RWPE2 (cell line): Measurements from ENCODE around the gene HTR2A.

Source experiments
- ATAC-seq: fragments of 200-7000 bp; cut with Tn5 transposase; 3 replicates; pipeline ENCODE4 v1.9.1; 2021; ENCODE audit warnings: low read depth
- DNase-seq: peaks from one replicate; pipeline ENCODE4 v3.0.0-alpha.2; 2020; ENCODE audit warnings: low spot score
- H3K27ac ChIP-seq: fragments of 450-650 bp; 2 replicates; pipeline ENCODE4 v1.5.1; 2017; ENCODE audit warnings: mild to moderate bottlenecking; ENCODE audit not compliant: poor library complexity, severe bottlenecking
- H3K27me3 ChIP-seq: fragments of 250-450 bp; sonication (Bioruptor Pico); 2 replicates; pipeline ENCODE4 v1.5.1; 2021; ENCODE audit warnings: mild to moderate bottlenecking, moderate library complexity; ENCODE audit not compliant: insufficient read depth, poor library complexity, severe bottlenecking
- H3K36me3 ChIP-seq: fragments of 250-450 bp; sonication (Bioruptor Pico); 2 replicates; pipeline ENCODE4 v1.5.1; 2020; ENCODE audit warnings: low read depth, mild to moderate bottlenecking, moderate library complexity
- H3K4me1 ChIP-seq: fragments of 250-450 bp; sonication (Bioruptor Pico); 2 replicates; pipeline ENCODE4 v1.5.1; 2021; ENCODE audit warnings: mild to moderate bottlenecking, moderate library complexity; ENCODE audit not compliant: insufficient read depth, poor library complexity, severe bottlenecking
- H3K4me3 ChIP-seq: fragments of 250-450 bp; sonication (Bioruptor Pico); 2 replicates; pipeline ENCODE4 v1.5.1; 2021; ENCODE audit warnings: mild to moderate bottlenecking, moderate library complexity; ENCODE audit not compliant: severe bottlenecking
- H3K9me3 ChIP-seq: fragments of 250-450 bp; sonication (Bioruptor Pico); 2 replicates; pipeline ENCODE4 v1.5.1; 2021; ENCODE audit warnings: mild to moderate bottlenecking, moderate library complexity; ENCODE audit not compliant: severe bottlenecking
- CTCF ChIP-seq: fragments of 450-650 bp; IDR thresholded peaks from one replicate; pipeline ENCODE4 v1.5.1; 2017; ENCODE audit warnings: mild to moderate bottlenecking, moderate library complexity; ENCODE audit not compliant: poor library complexity, severe bottlenecking

Gene HTR2A

GRCh38 chr13:46906405-46906804 lies 9.6 kb upstream of the HTR2A start:
- Histone ChIP-seq H3K4me3 (no peak overlapping the region), H3K36me3 (no peaks in the 10 kb centered on the region), H3K9me3 (no peaks in the 10 kb centered on the region), H3K27ac (no peak overlapping the region), H3K27me3 (no peaks in the 10 kb centered on the region), H3K4me1 (peaks cover 7% of the 10 kb centered on the region)
- DNase-seq = no peak
- ATAC-seq = no peak
- no peak for TF ChIP-seq CTCF

GRCh38 chr13:46905249-46905648 lies 8.4 kb upstream of the HTR2A start:
- DNase-seq (no peak), ATAC-seq (0 out of 3 replicates have a peak, but pooled peaks have one; percentile 29)
- no peaks in the 10 kb centered on the region for H3K9me3 ChIP-seq
- no peaks in the 10 kb centered on the region for H3K27me3 ChIP-seq
- no peaks in the 10 kb centered on the region for H3K36me3 ChIP-seq
- H3K4me3 ChIP-seq = no peak overlapping the region
- TF ChIP-seq CTCF = peak; percentile 25
- no peak overlapping the region for H3K27ac ChIP-seq
- H3K4me1 ChIP-seq = peaks cover 7% of the 10 kb centered on the region

GRCh38 chr13:46903748-46904147 lies 6.9 kb upstream of the HTR2A start:
- no peak for TF ChIP-seq CTCF
- ATAC-seq = peak; percentile 29; the same call in 1 of the 3 replicates
- Histone ChIP-seq H3K4me1 (peaks cover 7% of the 10 kb centered on the region), H3K27ac (peak overlapping the region; percentile 6), H3K9me3 (no peaks in the 10 kb centered on the region), H3K36me3 (no peaks in the 10 kb centered on the region), H3K27me3 (no peaks in the 10 kb centered on the region), H3K4me3 (no peak overlapping the region)
- DNase-seq = no peak

GRCh38 chr13:46901721-46902120 lies 4.9 kb upstream of the HTR2A start:
- Histone ChIP-seq H3K9me3 (no peaks in the 10 kb centered on the region), H3K36me3 (no peaks in the 10 kb centered on the region), H3K4me1 (peaks cover 7% of the 10 kb centered on the region), H3K27ac (no peak overlapping the region), H3K4me3 (no peak overlapping the region), H3K27me3 (no peaks in the 10 kb centered on the region)
- TF ChIP-seq CTCF = no peak
- no peak for DNase-seq
- no peak for ATAC-seq

GRCh38 chr13:46899801-46900200 lies 2.9 kb upstream of the HTR2A start:
- ATAC-seq (no peak), DNase-seq (no peak)
- no peak overlapping the region for H3K4me3 ChIP-seq
- H3K27ac ChIP-seq = no peak overlapping the region
- H3K9me3 ChIP-seq = no peaks in the 10 kb centered on the region
- peaks cover 7% of the 10 kb centered on the region for H3K4me1 ChIP-seq
- H3K36me3 ChIP-seq = no peaks in the 10 kb centered on the region
- no peak for TF ChIP-seq CTCF
- H3K27me3 ChIP-seq = no peaks in the 10 kb centered on the region
